Natural killer cell treated with Interleukin-12 subunit alpha and Interleukin-12 subunit beta and Interleukin-15 and Interleukin-18, amount 100 ng/mL, for 72 hours (primary cell): ENCODE data around the gene FAM181A. TPM values are rescaled to one million over a fixed set of nuclear protein-coding genes. Genes with fewer than 3 reads are reported as not detected.
A peak's percentile ranks its signal among the peaks of the same experiment; 100 is the strongest.

Experiments
- ATAC-seq, 2 donors: fragments of 150-1000 bp; cut with Tn5 transposase in 1 of 2; sonication (Bioruptor Pico), chemical (Tn5 transposase) in 1 of 2; 2 replicates each; pipeline ENCODE4 v1.10.0; 2021
- DNase-seq: peaks from one replicate; pipeline ENCODE4 v3.0.0; 2022; ENCODE audit warnings: low spot score
- H3K27ac Mint-ChIP-seq, 2 donors: 1 replicate in 1 of 2; 2 replicates in 1 of 2; pipeline ENCODE4 v1.8.0; 2022; ENCODE audit warnings: mixed read lengths in 2 of 2, mild to moderate bottlenecking in 1 of 2, moderate library complexity in 1 of 2
- H3K27me3 Mint-ChIP-seq, 2 donors: 1 replicate in 1 of 2; 2 replicates in 1 of 2; pipeline ENCODE4 v1.8.0; 2022; ENCODE audit warnings: mixed read lengths in 2 of 2
- H3K36me3 Mint-ChIP-seq: one replicate; pipeline ENCODE4 v1.8.0; 2022; ENCODE audit warnings: mixed read lengths
- H3K4me1 Mint-ChIP-seq, 2 donors: 1 replicate in 1 of 2; 2 replicates in 1 of 2; pipeline ENCODE4 v1.8.0; 2022; ENCODE audit warnings: low read depth in 2 of 2, mixed read lengths in 2 of 2, mild to moderate bottlenecking in 1 of 2
- H3K4me3 Mint-ChIP-seq: one replicate; pipeline ENCODE4 v1.8.0; 2022; ENCODE audit warnings: mixed read lengths
- H3K9me3 Mint-ChIP-seq: 2 replicates; pipeline ENCODE4 v1.8.0; 2022; ENCODE audit warnings: mixed read lengths
- total RNA-seq, 2 donors: library from RNA; stranded (reverse); gene quantifications; one replicate each; pipeline ENCODE4 v1.2.3, GENCODE V29; 2022

Gene FAM181A
- total RNA-seq, 2 donors from 2014 or later: not detected

DNA sequence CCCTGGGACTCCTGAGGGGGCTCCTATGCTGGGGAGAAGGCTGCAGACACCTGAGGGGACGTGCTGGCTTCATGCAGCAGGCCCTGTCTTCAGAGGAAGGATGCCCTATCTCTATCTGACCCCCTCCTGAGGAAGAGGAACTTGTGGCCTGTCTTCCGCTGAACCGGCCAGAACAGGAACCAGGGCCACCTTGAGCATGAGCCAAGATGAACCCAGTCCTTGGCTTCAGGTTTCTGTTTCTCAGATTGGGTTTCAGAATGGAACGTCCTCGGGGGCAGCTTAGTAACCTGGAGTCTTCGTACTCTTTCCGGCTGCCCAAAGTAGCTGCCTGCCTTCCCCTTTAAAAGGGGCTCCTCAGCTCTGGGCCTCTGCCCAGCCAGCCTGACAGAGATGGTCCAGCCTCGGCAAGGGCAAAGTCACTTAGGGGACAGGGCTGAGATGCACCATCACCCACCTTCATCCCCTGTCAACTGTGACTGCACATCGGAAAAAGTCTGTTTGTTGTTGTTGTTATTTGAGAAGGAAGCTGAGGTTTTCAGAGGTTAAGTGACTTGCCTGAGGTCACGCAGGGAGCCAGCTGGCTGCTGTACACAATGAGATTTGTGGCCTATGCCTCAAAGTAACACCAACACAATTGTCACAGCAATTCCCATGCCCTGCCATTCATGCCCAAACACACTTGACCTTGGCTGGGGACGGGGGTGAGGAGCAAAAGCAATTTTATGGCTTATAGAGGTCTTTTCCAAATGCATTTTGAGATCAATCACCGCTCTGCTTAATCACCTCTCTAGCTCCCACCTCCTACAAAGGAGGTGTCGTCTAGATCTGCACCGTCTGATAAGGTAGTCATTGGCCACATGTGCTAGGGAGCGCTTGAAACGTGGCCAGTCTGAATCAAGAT is 35.8 kb downstream of the FAM181A start:
- DNase-seq (no peak), ATAC-seq (peak; percentile 7 to 53)
- Mint-ChIP-seq H3K36me3 (peaks cover 5% of the 10 kb centered on the region), H3K9me3 (peaks cover 6% of the 10 kb centered on the region), H3K27me3 (no peaks in the 10 kb centered on the region), H3K4me1 (peaks cover 65 to 82% of the 10 kb centered on the region in 2 donors), H3K4me3 (peak overlapping the region; percentile 84), H3K27ac (peak overlapping the region; percentile 96)

DNA sequence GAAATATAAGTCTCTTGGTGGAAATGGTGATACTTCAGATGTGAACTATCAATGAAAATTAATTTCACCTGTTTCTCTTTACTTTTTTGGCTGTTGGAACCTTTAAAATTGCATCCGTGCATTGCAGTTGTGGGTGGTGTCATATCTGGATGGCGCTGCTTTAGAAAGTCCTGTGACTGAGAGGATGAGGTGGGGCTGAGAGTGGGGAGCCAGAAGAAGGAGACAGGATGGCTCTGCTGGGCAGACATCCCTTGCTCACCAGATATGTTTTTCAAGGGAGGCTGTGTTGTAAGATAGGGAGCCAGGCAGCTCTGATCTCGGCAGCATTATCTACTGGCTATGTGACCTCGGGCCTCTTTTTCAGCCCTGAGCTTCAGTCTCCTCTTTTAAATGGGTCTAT is 36.5 kb downstream of the FAM181A start:
- Mint-ChIP-seq H3K27me3 (no peaks in the 10 kb centered on the region), H3K4me3 (peak overlapping the region; percentile 84), H3K4me1 (peaks cover 58 to 75% of the 10 kb centered on the region in 2 donors), H3K36me3 (peaks cover 5% of the 10 kb centered on the region), H3K27ac (peak overlapping the region; percentile 96), H3K9me3 (peaks cover 6% of the 10 kb centered on the region)
- DNase-seq (no peak), ATAC-seq (no peak)

- H3K27ac Mint-ChIP-seq: peak overlapping the region; percentile 96
- DNase-seq: no peak
- H3K4me3 Mint-ChIP-seq: peak overlapping the region; percentile 61
Observed at GRCh38 chr14:93964281-93964680, 37.1 kb downstream of the FAM181A start.

DNA sequence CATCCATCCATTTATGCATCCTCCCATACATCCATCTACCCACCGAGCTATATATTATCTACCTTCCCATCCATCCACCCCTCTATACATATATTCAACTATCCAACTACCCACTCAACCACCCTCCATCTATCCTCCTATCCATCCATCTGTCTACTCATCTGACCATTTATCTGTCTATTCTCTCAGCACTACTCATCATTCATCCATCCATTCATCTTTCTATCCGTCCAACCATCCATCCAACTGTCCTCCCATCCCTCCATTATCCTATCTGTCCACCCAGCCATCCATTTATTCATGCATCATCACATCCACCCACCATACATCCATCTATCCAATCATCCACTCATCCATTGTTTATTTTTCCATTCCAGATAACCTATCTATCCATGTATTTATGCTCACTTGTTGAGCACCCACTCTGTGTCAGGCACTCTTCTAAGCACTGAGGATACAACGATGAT is 37.7 kb downstream of the FAM181A start:
- H3K36me3 Mint-ChIP-seq: peaks cover 5% of the 10 kb centered on the region
- ATAC-seq (no peak), DNase-seq (no peak)
- H3K27me3 Mint-ChIP-seq: no peaks in the 10 kb centered on the region
- peak overlapping the region; percentile 61 for H3K4me3 Mint-ChIP-seq
- peaks cover 51 to 69% of the 10 kb centered on the region in 2 donors for H3K4me1 Mint-ChIP-seq
- peak overlapping the region; percentile 96 for H3K27ac Mint-ChIP-seq
- peaks cover 6% of the 10 kb centered on the region for H3K9me3 Mint-ChIP-seq

More at GRCh38 chr14:93964281-93964680, 37.1 kb downstream of the FAM181A start:
- H3K36me3 Mint-ChIP-seq: peaks cover 5% of the 10 kb centered on the region
- H3K4me1 Mint-ChIP-seq: peaks cover 56 to 74% of the 10 kb centered on the region in 2 donors
- no peak for ATAC-seq
- no peaks in the 10 kb centered on the region for H3K27me3 Mint-ChIP-seq
- H3K9me3 Mint-ChIP-seq: peaks cover 6% of the 10 kb centered on the region

GRCh38 chr14:93965287-93965821 is 38.2 kb downstream of the FAM181A start:
- Mint-ChIP-seq H3K27me3 (no peaks in the 10 kb centered on the region), H3K9me3 (peaks cover 6% of the 10 kb centered on the region), H3K27ac (peak overlapping the region; percentile 96), H3K36me3 (peaks cover 5% of the 10 kb centered on the region), H3K4me3 (peak overlapping the region; percentile 61), H3K4me1 (peaks cover 47 to 66% of the 10 kb centered on the region in 2 donors)
- DNase-seq (no peak), ATAC-seq (no peak)

- Mint-ChIP-seq H3K4me3 (no peak overlapping the region), H3K36me3 (peaks cover 5% of the 10 kb centered on the region), H3K4me1 (peaks cover 50 to 67% of the 10 kb centered on the region in 2 donors), H3K9me3 (peaks cover 6% of the 10 kb centered on the region), H3K27me3 (no peaks in the 10 kb centered on the region), H3K27ac (peak overlapping the region in 1 of 2 donors; percentile 96)
- no peak for DNase-seq
- ATAC-seq: no peak
Observed at GRCh38 chr14:93965946-93966474, 38.9 kb downstream of the FAM181A start.

DNA sequence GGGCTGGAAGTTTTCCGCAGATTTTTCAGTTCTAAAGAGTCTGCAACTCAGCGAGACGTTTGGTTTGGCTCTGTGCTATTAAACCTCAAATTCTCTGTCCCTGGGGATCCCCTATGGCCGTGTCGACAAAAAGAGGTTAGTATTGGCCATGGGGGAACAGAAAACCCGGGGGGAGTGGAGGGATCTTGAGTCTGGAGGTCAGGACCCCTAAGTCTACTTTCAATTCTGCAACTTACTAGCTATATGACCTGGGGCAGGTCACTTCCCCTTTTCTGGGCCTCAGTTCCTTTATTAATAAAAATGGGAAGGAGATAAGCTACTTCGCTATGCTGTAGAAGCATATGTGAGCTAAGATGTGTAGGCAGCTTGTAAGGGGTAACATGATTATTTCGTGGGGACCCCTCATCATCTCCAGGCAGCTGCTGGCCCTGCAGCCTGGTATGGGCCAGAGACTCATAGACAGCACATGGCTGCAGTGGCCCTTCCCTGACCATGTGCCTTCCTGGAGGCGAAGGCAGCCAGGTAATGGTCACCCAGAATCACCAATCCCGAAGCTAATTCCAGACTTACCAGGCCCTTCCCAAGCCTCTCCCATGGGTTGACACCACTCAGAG is 40.6 kb downstream of the FAM181A start:
- ATAC-seq: no peak
- H3K27ac Mint-ChIP-seq: no peak overlapping the region

DNA sequence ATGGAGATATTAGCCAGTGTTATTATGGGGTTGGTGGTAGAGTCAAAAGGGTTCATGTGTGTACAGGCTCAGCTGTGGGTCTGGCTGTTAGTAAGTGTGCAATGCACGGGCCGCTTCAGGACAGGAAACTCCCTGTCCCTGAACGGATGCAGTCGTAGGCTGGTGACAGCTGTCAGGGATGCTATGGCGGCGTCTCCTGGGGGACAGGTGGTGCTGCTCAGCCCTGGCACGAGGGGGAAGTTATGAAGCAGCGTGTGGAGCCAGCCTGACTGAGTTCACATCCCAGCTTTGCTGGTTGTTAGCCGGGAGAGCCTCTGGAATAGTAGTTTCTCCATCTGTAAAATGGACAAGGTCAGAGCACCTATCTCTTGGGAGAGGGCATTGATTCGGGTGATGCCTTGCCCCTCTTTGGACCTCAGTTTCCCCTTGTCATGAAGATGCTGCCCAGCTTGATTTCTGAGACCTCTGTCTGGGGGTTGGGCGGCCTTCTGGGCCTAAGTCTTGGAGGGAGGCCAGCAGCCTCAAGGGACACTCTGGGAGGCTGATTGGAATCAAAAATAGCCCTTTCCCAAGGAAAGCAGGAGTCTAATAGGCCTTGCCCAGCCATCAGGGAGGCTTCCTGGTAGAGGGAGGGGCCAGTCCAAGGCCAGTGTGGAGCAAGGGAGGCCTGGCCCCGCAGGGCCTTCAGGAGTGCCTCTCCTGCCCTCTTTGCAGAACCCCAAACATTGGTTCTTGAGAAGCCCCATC is 42.1 kb downstream of the FAM181A start:
- H3K36me3 Mint-ChIP-seq: peaks cover 5% of the 10 kb centered on the region
- peaks cover 35 to 53% of the 10 kb centered on the region in 2 donors for H3K4me1 Mint-ChIP-seq
- H3K27me3 Mint-ChIP-seq: peaks cover 0 to 3% of the 10 kb centered on the region in 2 donors
- no peak overlapping the region for H3K4me3 Mint-ChIP-seq
- H3K27ac Mint-ChIP-seq: peak overlapping the region; percentile 56 to 64
- no peak for DNase-seq
- peaks cover 6% of the 10 kb centered on the region for H3K9me3 Mint-ChIP-seq
- no peak for ATAC-seq

More for the DNA sequence above, 40.6 kb downstream of the FAM181A start:
- H3K4me3 Mint-ChIP-seq: no peak overlapping the region
- no peaks in the 10 kb centered on the region for H3K27me3 Mint-ChIP-seq
- DNase-seq: no peak
- H3K9me3 Mint-ChIP-seq: peaks cover 6% of the 10 kb centered on the region
- peaks cover 47 to 67% of the 10 kb centered on the region in 2 donors for H3K4me1 Mint-ChIP-seq
- H3K36me3 Mint-ChIP-seq: peaks cover 5% of the 10 kb centered on the region

DNA sequence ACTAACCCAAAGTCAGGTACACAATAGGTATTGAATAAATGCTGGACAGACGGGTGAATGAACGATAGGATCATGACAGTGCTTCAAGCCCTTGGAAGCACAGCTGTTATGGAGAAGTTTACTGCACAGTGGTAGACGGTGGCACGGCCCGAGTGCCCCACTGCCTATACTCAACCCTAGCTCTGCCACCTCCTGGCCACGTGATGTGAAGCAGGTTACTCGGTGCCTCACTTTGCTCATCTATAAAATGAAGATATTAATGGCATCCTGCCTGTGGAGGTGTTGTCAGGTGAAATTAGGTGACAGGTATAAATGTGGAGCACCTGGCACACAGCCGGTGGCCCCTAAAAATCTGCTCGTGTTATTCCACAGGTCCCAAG is 43.4 kb downstream of the FAM181A start:
- H3K36me3 Mint-ChIP-seq: peaks cover under 1% of the 10 kb centered on the region
- peaks cover 28 to 43% of the 10 kb centered on the region in 2 donors for H3K4me1 Mint-ChIP-seq
- no peaks in the 10 kb centered on the region for H3K9me3 Mint-ChIP-seq
- H3K27me3 Mint-ChIP-seq: peaks cover under 1 to 5% of the 10 kb centered on the region in 2 donors
- DNase-seq (peak; percentile 73), ATAC-seq (peak; percentile 76 to 78)
- H3K27ac Mint-ChIP-seq: peak overlapping the region; percentile 87 to 88
- peak overlapping the region; percentile 89 for H3K4me3 Mint-ChIP-seq

GRCh38 chr14:93970965-93971634 is 44.0 kb downstream of the FAM181A start:
- Mint-ChIP-seq H3K4me3 (peak overlapping the region; percentile 89), H3K27ac (peak overlapping the region; percentile 87 to 88), H3K9me3 (no peaks in the 10 kb centered on the region), H3K36me3 (peaks cover 5% of the 10 kb centered on the region), H3K4me1 (peaks cover 30 to 44% of the 10 kb centered on the region in 2 donors), H3K27me3 (peaks cover 6 to 9% of the 10 kb centered on the region in 2 donors)
- ATAC-seq (peak; percentile 81 to 89), DNase-seq (peak; percentile 76)

DNA sequence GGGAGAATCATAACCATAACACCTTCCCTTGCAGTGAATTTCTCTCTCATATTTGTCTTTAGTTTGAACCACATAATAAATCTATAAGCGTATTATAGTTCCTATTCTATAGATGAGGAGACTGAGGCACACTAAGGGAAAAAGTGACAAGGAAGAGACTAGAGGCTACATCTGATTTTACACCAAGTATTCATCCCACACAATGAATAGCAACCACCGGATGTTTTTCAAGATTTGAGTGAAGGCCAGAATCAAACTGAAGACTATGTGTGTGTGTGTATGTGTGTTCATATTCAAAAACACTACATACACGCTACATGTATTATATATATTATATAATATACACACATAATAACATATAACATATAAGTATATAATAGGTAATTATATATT is 44.5 kb downstream of the FAM181A start:
- Mint-ChIP-seq H3K27me3 (peaks cover 6 to 11% of the 10 kb centered on the region in 2 donors), H3K4me1 (peaks cover 34 to 45% of the 10 kb centered on the region in 2 donors), H3K9me3 (peaks cover 1% of the 10 kb centered on the region), H3K4me3 (peak overlapping the region; percentile 89), H3K27ac (peak overlapping the region; percentile 87 to 88), H3K36me3 (peaks cover 8% of the 10 kb centered on the region)
- DNase-seq (no peak), ATAC-seq (peak in 1 of 2 donors; percentile 18)

GRCh38 chr14:93972618-93973205 is 45.6 kb downstream of the FAM181A start:
- Mint-ChIP-seq H3K4me1 (peaks cover 42 to 53% of the 10 kb centered on the region in 2 donors), H3K9me3 (peaks cover 4% of the 10 kb centered on the region), H3K36me3 (peaks cover 11% of the 10 kb centered on the region), H3K4me3 (peak overlapping the region; percentile 43), H3K27ac (peak overlapping the region; percentile 87 to 88), H3K27me3 (peaks cover 6 to 13% of the 10 kb centered on the region in 2 donors)
- DNase-seq: no peak
- no peak for ATAC-seq
